ENCODE data around the gene GSN.

Gene GSN

GRCh38 chr9:121272401-121272948 lies 4.5 kb downstream of the GSN start:
- no peak for DNase-seq (ENCODE audit: low read depth in 2 of 2, low spot score in 1 of 2)

DNA sequence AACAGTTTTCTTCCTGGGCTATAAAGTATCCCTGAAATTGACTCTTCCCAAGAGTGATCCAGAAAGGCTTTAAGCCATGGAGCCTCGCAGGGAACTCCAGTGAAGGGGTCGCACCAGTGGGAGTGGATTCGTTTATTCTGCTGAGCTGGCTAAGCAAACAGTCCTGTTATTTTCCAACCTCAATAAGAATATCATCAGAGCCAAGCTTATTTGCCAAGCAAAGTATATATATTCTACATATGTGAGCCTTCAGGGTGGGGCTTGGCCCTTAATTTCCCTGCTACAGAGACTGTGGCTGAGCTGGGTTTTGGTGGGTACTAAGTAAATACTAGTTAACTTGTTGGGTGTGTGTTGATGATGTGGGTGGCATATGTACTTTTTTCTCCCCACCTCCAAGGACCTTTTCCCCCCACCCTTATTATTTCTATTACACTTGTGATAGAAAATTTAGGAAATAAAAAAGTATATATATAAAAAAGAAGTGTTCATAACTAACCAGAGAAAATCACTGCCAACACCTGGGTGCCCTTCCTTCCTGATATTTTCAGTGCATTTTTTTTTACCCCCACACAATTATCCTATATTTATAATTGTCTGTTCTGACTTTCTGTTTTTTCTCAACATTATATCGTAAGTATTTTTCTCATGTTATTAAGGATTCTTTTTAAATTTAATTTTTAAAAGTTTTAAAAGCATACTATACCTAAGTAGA lies 5.3 kb downstream of the GSN start:
- DNase-seq (ENCODE audit: low read depth in 2 of 2, low spot score in 1 of 2) = no peak

GRCh38 chr9:121274851-121275250 lies 6.9 kb downstream of the GSN start:
- no peak for DNase-seq (ENCODE audit: low read depth in 2 of 2, low spot score in 1 of 2)

DNA sequence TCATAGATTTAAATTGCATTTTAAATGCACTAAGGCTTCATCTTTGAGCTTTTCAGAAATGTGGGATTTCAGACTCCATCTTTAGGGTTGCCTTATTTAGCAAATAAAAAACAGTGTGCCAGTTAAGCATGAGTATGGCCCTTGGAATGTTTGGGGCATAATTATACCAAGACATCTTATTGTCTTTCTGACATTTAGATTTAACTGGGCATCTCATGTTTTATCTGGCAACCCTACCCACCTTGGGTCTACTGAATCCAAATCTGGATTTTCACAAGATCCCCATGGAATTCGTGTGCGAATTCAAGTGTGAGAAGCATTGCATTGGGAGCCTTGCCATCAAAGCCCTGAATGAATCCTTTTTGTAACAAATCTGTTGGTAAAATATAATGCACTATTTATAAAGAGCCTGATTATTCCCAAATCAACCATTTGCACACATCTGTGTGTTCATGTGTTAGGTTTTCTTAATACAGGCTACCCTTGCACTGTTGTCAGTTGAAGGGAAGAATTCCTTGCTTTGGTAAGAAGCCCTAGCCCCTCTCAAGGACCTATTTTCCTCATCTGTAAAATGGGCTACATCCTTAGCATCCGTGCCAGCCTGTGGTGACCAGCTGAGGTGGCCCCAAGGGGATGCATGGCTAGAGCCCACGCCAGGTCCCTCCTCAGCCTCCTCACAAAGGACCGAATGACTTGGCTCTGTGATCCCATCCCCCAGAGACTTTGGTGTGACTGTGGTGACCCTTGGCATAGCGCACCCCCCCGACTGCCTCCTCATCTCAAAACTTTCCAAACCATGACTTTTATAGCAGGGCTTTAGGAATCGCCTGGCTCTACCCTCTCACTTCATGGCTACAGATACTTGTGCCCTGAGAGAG lies 8.1 kb downstream of the GSN start:
- DNase-seq (ENCODE audit: low read depth in 2 of 2, low spot score in 1 of 2) = no peak

DNA sequence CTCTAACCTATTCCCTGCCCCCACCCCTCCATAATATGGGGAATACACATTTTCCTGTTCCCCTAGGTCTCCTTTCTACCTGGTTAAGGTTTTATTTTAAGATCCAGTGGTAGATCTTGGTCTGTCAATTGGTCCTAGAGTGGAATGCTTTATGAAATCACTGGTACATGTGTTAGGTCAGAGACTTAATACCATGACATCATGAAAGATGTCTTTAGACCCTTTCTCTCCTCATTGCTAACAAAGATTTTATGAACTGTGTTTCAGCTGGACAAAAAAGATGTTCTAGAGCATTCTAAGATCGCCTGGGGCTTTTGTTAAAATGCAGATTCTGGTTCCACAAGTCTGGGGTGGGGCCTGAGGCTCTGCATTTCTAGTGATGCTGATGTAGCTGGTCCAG lies 9.1 kb downstream of the GSN start:
- no peak for DNase-seq (ENCODE audit: low read depth in 2 of 2, low spot score in 1 of 2)

- no peak for DNase-seq (ENCODE audit: low read depth in 2 of 2, low spot score in 1 of 2)
These were observed 9.7 kb downstream of the GSN start for GRCh38 chr9:121277518-121278295.

- DNase-seq (ENCODE audit: low read depth in 2 of 2, low spot score in 1 of 2) = no peak
These were observed 10.7 kb downstream of the GSN start for GRCh38 chr9:121278477-121279261.

DNA sequence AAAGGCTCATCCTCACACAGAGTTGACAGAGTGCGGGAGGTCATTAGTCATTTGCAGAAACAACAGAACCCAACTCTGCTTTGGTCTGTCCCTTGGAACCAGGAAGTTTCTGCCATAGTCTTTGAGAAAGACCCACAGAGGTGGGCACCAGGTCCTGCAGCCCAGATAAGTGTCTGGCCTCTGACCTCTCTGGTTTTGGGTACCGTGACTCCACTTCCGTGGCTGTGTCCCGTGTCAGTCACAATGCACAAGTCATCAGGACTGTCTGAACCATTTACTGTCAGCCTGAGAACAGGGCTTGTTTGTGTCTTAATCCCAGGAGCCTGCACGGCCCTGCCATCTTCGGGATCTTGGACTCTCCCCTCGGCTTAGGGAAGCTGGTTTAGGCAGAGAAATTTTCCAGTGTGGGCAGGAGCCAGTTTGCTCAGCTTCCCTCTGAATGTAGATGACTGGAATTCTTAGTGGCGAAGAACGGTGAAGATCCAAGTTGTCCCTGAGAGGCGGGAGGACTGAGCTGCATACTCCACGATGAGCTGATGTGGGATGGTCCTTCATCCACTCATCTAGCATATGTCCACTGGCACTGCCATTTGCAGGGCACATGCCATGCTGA lies 11.9 kb downstream of the GSN start:
- no peak for DNase-seq (ENCODE audit: low read depth in 2 of 2, low spot score in 1 of 2)

DNA sequence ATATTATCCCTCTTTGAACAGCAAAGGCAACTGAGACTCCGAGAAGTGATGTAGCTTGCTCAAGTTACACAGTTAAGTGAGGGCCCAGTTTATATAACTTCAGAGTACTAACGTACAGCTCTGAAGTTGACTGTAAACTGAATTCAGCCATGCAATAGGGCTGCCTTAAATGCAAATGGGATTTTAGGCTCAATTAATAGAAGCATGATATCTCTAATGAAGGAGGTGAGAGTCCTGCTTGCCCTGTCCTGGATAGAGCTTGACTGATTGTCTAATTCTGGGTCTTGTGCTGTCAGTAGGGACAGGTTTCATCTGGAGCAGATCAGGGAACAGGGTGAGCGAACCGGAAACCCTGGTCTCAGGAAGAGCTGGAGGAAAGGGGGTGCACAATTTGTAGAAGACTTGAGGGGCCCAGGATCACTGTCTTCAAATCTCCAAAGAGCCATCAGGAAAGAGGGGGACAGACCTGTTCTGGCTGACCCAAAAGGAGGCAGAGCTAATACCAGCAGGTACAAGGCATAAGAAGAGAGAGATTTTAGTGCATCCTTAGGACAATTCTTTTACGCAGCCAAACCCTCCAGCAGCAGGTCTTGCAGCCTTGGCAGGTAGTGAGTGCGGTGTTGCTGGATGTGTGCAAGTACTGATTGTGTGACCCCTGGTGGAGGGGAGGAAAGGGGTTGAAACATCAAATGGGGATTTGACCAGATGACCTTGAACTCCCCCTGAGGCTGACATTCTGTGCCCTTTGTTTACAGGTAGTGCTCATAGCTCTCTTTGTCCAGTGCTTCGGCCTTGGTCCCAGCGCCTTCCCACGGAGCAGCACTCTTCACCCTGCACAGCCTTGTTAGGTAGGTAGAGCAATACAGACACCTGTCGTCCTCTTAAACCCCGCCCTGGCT lies 13.0 kb downstream of the GSN start:
- DNase-seq (ENCODE audit: low read depth in 2 of 2, low spot score in 1 of 2) = no peak

- DNase-seq (ENCODE audit: low read depth in 2 of 2, low spot score in 1 of 2) = no peak
These were observed 13.8 kb downstream of the GSN start for GRCh38 chr9:121281614-121282276.

DNA sequence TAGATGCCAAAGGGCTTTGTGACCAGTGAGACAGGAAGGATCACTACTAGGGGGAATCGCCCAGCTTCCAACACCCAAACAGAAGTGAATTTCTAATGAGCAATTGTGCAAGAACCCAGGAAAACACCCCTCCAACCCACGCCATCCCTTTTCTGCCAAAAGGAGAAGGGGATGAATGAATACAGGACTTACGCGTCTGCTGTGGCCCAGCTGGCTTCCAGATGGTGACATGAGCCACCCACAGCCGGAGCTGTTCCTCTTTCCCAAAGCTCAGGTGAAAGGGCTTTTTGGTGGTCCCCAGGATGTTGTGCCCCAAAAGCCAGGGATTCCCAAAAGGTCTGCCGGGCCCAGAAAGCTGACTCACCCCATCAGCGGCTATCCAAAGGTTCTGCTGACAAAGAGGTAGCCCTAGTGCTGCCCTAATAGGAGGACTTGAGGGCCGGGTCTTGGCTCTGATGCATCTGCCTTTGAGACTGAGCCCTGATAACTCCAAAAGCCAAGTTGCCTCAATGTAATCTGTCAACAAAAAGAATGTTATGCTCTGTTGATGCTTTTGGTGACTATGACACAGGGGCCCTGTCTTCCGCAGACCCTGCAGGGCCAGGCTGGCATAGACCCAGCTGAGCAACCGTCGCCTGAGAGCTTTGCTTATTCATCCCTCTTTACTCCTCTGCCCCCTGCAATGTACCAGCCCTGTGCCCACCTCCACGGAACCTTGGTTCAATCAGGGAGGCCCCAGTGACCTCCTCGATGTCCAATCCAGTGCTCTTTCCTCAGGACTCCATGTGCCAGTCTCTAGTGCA lies 14.5 kb downstream of the GSN start:
- no peak for DNase-seq (ENCODE audit: low read depth in 2 of 2, low spot score in 1 of 2)

- no peak for DNase-seq (ENCODE audit: low read depth in 2 of 2, low spot score in 1 of 2)
These were observed 15.1 kb downstream of the GSN start for GRCh38 chr9:121283080-121283398.

GRCh38 chr9:121283856-121284732 lies 16.1 kb downstream of the GSN start:
- no peak for DNase-seq (ENCODE audit: low read depth in 2 of 2, low spot score in 1 of 2)

- DNase-seq (ENCODE audit: low read depth in 2 of 2, low spot score in 1 of 2) = no peak
These were observed 16.9 kb downstream of the GSN start for GRCh38 chr9:121284733-121285451.

GRCh38 chr9:121285835-121286687 lies 18.1 kb downstream of the GSN start:
- DNase-seq (ENCODE audit: low read depth in 2 of 2, low spot score in 1 of 2) = no peak

- no peak for DNase-seq (ENCODE audit: low read depth in 2 of 2, low spot score in 1 of 2)
These were observed 18.7 kb downstream of the GSN start for GRCh38 chr9:121286688-121286972.
